ENCODE data around the gene PSMD13. TPM values are rescaled to one million over a fixed set of nuclear protein-coding genes. Genes with fewer than 3 reads are reported as not detected.
A peak's percentile ranks its signal among the peaks of the same experiment; 100 is the strongest.

The PSMD13 gene
- total RNA-seq, 1 donor from 2014 or later: 66.2 TPM

DNA sequence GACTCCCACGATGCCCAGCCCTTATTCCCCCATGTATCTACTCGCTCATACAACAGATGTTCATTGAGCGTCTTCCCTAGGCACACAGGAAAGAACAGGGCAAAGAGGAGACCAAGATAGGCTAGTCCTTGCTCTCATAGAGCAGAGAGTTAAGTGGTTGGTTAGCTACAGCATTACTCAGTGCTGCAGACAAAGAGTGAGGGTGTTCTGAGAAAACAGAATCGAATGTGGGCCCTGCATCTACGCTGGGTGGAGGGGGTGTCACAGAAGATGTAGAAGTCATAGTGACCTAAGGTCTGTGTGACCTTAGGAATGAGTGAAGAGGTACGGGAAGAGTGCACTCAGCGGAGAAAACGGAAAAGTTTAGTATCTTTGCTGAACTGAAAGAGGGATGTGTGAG, 12.3 kb downstream of the PSMD13 start:
- no peak for DNase-seq (ENCODE audit: low spot score)

DNA sequence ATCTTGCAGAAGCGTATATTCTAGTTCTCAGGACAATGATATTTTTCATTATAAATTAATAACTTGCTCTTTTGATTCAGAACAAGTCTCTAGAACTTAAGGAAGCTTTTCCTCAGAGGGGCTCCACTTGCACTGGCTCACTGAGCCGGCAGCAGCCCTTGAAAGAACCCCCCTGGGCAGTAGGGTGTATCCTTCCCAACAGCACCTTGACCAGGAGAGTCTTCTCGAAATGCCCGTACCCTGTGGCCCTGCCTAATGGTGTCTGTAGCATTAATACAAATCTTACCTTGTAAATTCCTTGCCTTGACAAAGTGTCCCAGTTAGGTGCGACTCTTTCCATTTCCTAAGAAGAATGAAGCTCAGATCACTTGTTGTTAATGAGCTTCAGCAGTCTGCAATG, 13.5 kb downstream of the PSMD13 start:
- DNase-seq (ENCODE audit: low spot score): no peak

DNA sequence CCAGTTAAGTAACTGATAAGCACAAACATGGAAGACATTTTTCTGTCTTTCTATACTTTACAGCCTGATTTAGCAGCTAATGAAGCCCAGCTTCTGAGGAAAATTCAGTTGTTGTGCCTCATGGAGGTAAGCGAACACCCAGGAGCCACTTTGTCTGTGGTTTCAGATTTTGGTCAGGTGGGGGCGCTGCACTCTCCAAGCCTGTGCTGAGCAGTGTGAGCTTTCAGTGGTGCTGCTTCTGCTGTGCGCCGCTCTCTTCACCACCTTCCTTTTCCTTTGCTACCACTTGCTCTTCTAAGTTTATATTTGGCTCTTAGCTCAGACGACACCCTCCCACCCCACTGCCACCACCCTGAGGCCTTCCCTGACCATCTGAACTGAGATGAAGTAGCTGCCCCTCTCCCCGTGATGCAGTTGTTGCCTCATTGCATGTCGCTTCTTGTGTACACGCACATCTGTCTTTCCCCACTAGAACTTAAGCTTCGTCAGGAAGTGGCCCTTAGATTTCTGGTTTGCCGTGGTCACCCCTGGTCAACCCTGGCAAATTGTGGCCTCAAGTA, 14.0 kb downstream of the PSMD13 start:
- peak; percentile 28 for DNase-seq (ENCODE audit: low spot score)

DNA sequence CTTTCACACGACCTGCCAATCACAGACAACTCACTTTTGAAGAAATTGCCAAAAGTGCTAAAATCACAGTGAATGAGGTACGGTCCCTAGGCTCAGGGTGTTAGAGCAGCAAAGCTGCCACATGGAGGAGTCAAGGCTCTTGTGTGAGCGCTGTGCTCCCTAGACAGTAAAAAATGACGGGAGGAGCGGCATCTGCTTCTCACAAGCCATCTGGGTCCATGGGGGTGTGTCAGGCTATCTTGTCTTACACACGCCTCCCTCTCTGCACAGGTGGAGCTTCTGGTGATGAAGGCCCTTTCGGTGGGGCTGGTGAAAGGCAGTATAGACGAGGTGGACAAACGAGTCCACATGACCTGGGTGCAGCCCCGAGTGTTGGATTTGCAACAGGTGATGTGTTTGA, 14.8 kb downstream of the PSMD13 start:
- no peak for DNase-seq (ENCODE audit: low spot score)

DNA sequence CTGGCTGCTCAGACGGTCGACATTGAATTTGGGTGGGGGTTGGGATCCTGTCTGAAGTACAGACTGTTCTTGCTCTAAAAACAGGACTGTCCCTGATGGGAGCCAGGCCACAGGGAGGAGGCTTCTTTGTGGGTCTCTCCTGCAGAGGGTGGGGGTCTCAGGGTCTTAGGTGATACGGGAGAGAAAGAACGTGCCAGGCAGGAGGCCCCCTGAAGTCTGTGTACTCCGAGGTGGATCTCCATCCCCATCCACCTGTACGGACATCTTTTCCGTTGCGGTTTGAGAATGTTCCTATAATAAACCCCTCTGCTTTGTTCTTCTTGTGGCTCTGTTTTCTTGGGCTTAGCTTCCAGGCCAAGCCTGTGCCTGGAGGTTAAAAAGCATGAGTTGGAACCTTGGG, 15.9 kb downstream of the PSMD13 start:
- DNase-seq (ENCODE audit: low spot score): no peak

DNA sequence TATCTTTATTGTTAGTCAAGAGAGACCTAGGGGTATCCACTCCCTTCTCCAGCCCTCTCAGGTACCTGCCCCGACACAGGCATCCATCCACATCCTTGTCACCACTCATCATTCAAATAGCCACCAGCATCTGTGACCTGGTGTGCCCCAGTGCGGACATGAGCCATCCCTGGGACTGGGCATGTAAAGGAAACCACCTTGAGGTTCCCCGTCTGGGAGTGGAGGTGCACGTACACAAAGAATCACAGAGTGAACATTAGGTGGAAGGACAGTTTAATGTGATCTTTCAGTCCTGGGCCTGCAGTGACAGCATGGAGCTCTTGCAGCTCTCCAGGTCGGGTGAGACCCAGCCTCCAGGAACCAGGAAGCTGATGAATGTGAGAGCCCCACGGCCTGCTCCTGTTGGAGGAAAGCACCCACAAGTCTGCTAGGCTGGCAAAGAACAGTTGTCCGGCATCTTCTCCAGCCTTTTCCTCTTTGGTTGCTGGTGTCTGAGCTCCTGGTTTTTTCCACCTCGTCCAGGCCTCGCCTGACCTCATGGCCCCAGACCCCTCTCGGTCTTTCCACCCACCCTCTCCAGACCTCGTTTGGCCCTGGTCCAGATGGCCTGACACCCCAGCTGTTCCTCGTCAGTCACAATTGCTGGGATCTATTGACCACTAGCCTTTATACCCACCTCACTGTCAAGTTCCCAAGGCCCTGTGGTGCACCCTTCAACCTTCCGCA, 16.5 kb downstream of the PSMD13 start:
- DNase-seq (ENCODE audit: low spot score): no peak

DNA sequence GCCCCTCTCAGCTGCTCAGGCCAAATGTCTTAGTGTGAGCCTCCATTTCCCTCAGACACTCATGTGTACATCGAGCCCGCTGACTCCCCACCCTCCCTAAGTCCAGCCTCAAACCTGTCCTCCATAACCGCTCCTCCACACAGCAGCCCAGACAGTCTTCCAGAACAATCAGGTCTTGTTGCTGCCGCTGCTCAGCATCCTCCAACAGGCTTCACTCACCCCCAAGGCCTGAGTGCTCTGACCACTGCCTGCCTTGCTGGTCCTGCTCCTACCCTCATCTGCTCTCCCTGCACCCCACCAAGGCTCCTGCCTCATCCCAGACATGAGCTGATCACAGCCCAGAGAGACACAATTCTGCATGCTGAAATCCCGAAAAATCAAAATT, 17.1 kb downstream of the PSMD13 start:
- DNase-seq (ENCODE audit: low spot score): no peak

DNA sequence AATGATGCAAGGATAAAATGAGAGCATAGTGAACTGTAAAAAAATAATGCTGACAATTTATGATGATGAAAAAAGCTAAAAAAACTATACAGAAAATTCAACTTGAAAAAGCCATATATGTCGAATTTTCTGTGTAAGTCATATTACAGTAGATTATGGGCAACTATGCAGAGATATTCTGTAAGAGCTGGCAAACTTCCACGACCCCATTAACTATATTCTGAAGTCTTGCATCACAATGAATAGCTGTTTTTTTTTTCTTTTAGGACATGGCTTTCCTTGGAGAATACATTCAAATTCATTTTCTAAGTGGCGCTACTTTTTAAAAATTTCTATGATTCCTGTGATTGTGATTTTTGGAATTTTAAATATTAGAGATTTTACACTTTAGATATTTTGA, 18.4 kb downstream of the PSMD13 start:
- DNase-seq (ENCODE audit: low spot score): peak; percentile 59

DNA sequence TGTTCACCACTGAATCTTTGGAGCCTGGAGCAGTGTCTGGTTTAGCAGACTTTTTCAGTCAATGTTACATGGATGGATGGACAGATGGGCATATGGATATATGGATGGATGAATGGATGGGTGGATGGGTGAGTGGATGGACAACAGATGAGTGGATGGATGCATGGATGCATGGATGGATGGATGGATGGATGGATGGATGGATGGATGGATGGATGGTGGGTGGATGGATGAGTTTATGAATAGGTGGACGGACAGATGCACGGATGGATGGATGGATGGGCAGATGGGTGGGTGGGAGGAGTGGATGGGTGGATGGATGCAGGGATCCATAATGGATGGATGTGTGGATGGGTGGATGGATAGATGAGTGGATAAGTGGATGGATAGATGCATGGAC, 19.0 kb downstream of the PSMD13 start:
- DNase-seq (ENCODE audit: low spot score): no peak

DNA sequence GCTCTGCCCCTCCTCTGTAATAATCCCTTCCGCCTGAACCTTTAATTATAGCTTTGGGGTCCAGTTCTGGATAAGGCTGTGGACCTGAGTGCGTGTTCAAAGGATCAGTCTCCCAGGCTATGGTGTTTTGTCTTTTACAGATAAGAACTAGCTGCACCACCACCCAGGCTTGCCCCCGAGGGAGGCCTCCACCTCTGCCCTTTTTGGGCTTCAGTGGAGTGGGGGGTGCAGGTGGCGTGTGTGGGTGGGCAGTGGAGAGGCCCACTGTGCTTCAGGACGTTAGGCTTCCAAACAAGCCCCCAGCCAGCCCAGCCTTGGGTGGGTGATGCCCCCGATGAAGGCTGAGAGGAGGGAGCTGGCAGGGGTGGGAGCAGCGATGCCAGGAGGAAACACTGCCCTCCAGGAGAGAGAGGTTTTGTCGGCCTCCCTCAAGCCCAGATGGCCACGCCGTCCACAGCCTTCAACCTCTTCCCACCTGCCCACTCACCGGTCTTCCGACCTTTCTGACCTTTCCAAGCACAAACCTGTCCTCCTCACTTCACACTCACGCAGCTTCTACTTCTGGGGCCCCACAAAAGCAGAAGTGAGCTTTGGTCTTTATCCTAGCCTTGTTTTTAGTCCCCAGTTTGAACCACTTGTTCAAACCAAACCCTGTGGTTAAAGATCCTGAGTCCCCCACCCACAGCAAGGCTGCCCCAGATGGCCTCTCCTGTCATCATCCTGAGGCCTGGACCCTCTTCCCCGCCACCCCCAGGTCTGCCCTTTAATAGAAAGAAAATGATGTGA, 20.4 kb downstream of the PSMD13 start:
- no peak for DNase-seq (ENCODE audit: low spot score)

DNA sequence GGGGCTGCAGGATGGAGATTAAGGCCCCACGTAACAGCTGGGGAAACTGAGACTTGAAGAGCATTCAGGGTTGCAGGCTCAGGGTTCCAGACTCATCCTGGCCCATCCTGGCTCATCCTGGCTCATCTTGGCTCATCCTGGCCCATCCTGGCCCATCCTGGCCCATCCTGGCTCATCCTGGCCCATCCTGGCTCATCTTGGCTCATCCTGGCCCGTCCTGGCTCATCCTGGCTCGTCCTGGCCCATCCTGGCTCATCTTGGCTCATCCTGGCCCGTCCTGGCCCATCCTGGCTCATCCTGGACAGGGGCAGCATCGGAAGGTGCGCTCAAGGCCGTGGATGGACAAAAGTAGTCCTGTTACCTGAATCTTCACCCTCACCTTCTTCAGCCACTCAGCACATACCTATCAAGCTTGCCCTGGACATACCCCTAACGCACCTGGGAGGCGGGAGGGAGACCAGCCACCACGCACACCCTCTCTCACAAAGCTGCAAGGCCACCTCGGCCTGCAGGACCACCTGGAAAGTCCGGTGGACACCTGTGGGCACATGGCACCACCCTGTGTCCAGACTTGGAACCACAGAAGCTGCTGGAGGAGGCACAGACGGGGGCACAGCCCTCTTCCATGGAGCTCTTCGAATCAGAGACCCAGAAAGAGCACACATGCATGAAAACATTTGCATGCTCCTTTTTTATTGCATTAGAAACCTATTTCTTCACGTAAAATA, 21.2 kb downstream of the PSMD13 start:
- DNase-seq (ENCODE audit: low spot score): no peak

DNA sequence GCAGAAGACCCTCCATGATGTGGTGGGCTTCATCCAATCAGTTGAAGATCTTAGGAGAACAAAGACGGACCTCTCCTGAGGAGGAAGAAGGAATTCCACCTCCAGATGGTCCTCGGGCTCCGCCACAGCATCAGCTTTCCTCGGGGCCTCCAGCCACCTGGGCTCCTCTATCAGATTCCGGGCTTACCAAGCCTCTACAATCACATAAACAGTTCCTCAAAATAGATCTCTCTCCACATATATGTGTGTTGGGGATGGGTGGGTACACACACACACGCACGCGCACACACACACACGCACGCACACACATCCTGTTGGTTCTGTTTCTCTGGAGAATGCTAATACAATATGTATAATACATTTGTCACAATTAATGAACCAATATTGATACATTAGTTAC, 22.6 kb downstream of the PSMD13 start:
- DNase-seq (ENCODE audit: low spot score): no peak

DNA sequence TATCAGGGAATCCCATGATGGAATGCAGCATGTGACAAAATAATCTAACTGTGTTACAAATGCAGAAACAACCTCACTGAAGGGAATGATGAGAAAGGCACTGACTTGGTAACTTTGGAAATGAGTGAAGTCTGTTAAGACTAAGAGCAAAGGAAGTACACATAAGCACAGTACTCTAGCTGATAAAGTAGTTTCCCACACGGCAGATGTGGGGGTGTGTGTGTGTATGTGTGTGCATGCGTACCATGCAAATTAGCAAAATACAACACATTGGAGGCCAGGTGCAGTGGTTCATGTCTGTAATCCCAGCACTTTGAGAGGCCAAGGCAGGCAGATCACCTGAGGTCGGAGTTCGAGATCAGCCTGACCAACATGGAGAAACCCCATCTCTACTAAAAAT, 24.8 kb downstream of the PSMD13 start:
- no peak for DNase-seq (ENCODE audit: low spot score)

DNA sequence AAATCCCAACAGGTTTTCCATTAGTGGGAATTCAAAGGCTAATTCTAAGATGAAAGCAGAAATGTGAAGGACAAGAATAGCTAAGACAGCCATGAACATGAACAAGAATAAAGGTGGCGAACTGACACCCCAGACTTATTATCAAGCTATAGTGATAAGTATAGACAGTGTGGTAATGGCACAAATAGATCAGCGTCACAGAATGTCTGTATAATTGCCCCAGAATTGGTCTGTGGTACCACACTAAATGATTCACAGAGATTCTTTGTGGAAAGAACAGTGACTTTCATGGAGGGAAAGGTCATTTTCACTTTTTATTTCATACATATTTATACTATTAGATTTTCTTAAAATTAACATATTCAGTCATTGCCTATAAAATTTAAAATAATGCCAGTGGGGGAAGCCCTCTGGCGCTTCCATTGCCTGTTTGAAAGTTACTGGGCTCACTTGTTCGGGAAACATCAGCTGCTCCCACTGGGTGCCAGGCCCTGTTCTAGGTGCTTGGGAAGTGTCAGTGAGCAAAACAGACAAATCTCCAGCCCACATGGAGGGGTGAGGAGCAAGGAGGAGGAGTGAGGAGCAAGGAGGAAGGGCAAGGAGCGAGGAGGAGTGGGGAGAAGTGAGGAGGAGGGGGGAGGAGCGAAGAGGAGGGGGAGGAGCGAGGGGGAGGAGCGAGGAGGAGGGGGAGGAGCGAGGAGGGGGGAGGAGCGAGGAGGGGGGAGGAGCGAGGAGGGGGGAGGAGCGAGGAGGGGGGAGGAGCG, 30.1 kb downstream of the PSMD13 start:
- no peak for DNase-seq (ENCODE audit: low spot score)

DNA sequence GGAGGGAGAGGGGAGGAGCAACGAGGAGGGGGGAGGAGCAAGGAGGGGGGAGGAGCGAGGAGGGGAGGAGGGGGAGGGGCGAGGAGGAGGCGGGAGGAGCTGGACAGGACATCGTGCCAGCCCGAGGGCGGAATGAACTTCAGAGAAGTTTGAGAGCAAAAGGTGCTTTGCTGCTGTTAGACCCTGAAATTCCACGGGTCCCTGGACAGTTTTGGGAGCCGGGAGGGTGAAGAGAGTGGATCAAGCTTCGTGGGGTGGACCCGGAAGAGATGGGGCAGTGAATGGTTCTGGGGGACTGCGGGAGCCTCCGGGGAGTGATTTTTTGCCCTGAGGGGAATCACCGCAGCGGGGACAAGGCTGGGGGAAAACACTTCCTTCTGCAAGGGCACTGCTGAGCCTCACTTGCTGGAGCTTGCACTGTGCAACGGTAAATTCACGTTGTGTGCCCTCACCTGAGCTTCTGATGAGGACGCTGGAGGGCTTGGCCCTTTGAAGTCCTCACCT, 30.8 kb downstream of the PSMD13 start:
- no peak for DNase-seq (ENCODE audit: low spot score)

DNA sequence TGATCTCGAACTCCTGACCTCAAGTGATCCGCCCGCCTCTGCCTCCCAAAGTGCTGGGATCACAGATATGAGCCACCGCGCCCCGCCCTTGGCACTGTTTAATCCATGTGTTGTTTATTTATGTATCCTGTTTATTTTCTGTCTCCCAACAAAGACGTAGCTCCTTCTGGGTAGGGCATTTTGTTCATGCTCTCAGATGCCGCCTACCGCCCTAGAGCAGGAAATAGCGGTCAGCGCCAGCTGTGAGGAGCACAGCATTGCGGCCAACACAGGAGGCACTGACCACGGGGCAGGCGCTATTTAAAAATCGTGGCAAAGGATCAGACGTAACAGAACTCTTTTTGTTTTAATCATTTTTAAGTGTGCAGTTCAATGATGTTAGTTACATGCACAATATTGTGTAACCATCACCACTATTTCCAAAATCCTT, 32.0 kb downstream of the PSMD13 start:
- DNase-seq (ENCODE audit: low spot score): peak; percentile 25

DNA sequence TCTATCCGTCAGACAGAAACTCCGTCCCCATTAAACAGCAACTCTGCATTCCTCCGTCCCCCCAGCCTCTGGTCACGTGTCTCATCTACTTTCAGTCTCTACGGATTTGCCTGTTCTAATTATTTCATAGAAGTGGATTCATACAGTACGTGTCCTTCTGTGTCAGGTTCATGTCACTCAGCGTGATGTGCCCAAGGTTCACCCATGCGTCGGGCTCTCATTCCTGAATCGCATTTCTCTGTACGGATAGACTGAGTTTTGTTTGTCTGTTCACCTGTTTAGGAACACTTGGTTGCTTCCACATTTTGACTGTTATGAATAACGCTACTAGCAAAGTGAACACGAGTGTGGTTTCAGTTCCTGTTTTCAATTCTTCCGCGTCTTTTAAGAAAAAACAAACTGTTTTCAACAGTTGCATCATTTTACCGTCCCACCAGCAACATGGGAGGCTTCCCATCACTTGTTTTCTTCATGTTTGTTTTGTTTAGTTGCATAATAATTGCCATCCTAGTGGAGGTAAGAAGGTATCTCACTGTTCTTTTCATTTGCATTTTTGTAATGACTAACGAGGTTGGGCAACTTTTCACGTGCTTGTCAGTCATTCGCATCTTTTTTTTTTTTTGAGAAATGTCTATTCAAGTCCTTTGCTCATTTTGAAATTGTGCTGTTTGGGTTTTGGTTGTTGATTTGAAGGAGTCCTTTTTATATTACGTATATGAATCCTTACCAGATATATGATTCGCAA, 32.5 kb downstream of the PSMD13 start:
- DNase-seq (ENCODE audit: low spot score): peak; percentile 51

DNA sequence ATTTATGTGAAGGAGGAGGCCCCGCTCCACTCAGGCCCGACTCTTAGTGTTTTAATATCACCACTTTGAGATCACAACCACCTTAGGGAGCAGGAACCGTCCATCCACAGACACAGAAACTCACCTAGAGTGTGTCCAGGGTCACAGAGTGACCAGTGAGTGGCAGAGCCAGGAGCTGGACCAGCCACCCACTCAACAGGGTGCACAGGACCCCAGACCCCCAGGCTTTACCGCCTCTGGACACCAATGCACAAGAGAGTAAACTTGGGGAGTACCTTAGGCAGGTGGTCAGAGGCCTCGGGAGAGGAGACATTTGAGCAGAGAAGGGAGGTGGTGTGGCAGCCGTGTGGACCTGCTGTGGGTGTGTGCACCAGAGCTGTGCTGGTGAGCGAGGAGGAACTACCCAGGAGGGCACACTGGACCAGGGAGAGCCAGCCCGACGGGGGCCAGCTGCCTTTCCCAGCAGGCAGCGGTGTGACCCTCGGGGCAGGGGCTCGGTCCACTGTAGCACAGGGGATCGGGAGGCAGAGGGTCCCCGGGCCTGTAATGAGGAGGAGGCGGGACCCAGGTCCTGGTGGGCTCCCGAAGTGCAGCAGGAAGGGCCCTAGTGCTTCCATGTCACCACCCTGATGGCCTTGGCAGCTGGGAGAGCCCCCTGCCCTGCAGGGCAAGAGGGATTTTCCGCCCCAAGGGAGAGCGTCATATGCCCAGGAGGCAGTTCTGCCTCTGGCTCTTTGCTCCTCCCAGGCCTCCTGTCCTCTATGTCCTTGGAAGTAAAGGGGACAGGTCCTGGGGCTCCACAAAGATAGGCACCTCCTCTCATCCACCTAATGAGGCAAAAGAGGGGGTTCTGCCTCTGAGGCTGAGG, 33.9 kb downstream of the PSMD13 start:
- DNase-seq (ENCODE audit: low spot score): no peak

DNA sequence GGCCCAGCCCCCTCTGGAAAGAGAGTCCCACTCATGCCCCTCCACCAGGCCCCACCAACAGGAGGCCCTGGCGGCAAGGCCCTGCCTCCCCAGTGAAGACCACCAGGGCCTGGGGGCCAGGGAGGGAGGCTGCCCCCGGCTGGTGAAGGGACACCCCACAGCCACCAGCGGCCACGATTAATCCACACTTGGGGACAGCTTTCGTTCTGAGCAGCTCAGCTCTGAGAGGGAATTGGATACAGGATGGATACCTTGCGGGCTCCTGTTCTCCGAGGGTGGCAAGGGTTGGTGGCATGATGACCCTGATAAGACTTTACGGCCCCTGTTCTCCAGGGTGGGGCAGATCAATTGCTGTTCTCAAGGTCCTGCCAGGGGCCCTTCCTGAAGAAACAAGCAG, 34.5 kb downstream of the PSMD13 start:
- no peak for DNase-seq (ENCODE audit: low spot score)

Measured in umbilical cord (tissue), 2 donors.